K562 (cell line): ENCODE measurements around the gene PLAAT5. TPM values are rescaled to one million over a fixed set of nuclear protein-coding genes. Genes with fewer than 3 reads are reported as not detected.
A peak's percentile ranks its signal among the peaks of the same experiment; 100 is the strongest.

Experiments
- ATAC-seq: fragments of 200-7000 bp; cut with Tn5 transposase; 3 replicates; pipeline ENCODE4 v1.9.1; 2020; ENCODE audit warnings: moderate library complexity
- BruUV-seq: library from RNA; stranded (reverse); fragments of 400-500 nt; replicated peaks from 2 replicates; lab custom pipeline; 2021; lab: Mats Ljungman, UMichigan
- CTCF ChIA-PET: fragments of 300-600 bp; formaldehyde crosslinking; extraction: SDS; loops from one replicate; lab custom pipeline; 2021; ENCODE audit warnings: low intra/inter-chr PET ratio; lab: Yijun Ruan, JAX
- POLR2A ChIA-PET: fragments of 300-600, 350-650 bp; sonication (Branson Sonifier 250); formaldehyde crosslinking; extraction: SDS; loops from one replicate; lab custom pipeline; 2021; ENCODE audit warnings: antibody characterized with exemption, inconsistent platforms; lab: Yijun Ruan, JAX
- DNase-seq, 4 experiments: peaks; one replicate each; pipeline versions ENCODE4 v3.0.0 to v3.0.0-alpha.2; 2011 to 2018; ENCODE audit warnings: low spot score in 3 of 4, mixed read lengths in 3 of 4; ENCODE audit errors: extremely low read depth in 1 of 4
- FAIRE-seq: peaks from 2 replicates; lab custom pipeline; 2011; peaks lifted over from hg19 to GRCh38; lab: Jason Lieb, UNC
- H2AFZ ChIP-seq: 2 replicates; pipeline ENCODE4 v1.6.0; 2011; ENCODE audit warnings: low read depth, low read length, control low read depth, inconsistent platforms
- H3K27ac ChIP-seq: fragments of 200-600 bp; 3 replicates; pipeline ENCODE4 v1.8.0; 2011; ENCODE audit warnings: low read depth, mild to moderate bottlenecking, control low read depth, inconsistent platforms, low read length, moderate library complexity, mixed read lengths; ENCODE audit errors: extremely low read depth
- H3K27me3 ChIP-seq, 2 experiments: fragments of 300-600 bp in 1 of 2; 2 replicates in 1 of 2; 3 replicates in 1 of 2; pipeline versions ENCODE4 v1.6.0 to v1.8.0; 2011; ENCODE audit warnings: inconsistent platforms in 2 of 2, low read length in 2 of 2, mild to moderate bottlenecking in 1 of 2, mixed read lengths in 1 of 2, moderate library complexity in 1 of 2; ENCODE audit not compliant: control insufficient read depth in 2 of 2, insufficient read depth in 2 of 2
- H3K36me3 ChIP-seq: fragments of 300-600 bp; 3 replicates; pipeline ENCODE4 v1.8.0; 2011; ENCODE audit warnings: mild to moderate bottlenecking, low read length, inconsistent platforms; ENCODE audit not compliant: control insufficient read depth, insufficient read depth
- H3K4me1 ChIP-seq, 2 experiments: fragments of 200-600 bp in 1 of 2; replicated peaks in 1 of 2; 2 replicates in 1 of 2; 3 replicates in 1 of 2; pipeline versions ENCODE4 v1.5.1 to v1.8.0; 2011; ENCODE audit warnings: inconsistent platforms in 2 of 2, low read length in 2 of 2, mild to moderate bottlenecking in 1 of 2, mixed read lengths in 1 of 2, moderate library complexity in 1 of 2; ENCODE audit not compliant: control insufficient read depth in 2 of 2, insufficient read depth in 2 of 2
- H3K4me2 ChIP-seq: 2 replicates; pipeline ENCODE4 v1.6.1; 2011; ENCODE audit warnings: low read length, control low read depth, inconsistent platforms, mixed read lengths; ENCODE audit not compliant: insufficient read depth
- H3K4me3 ChIP-seq: fragments of 200-600 bp; sonication (generic), shearing (Covaris generic); 2 replicates; pipeline ENCODE4 v1.5.1; 2016; ENCODE audit warnings: control low read depth, inconsistent platforms
- H3K79me2 ChIP-seq: fragments of 200-600 bp; 3 replicates; pipeline ENCODE4 v1.8.0; 2011; ENCODE audit warnings: low read length, inconsistent platforms; ENCODE audit not compliant: control insufficient read depth, insufficient read depth
- H3K9ac ChIP-seq, 2 experiments: 2 replicates each; pipeline versions ENCODE4 v1.6.0 to v1.6.1; 2011; ENCODE audit warnings: low read depth in 2 of 2, low read length in 2 of 2, control low read depth in 1 of 2, inconsistent platforms in 1 of 2, mild to moderate bottlenecking in 1 of 2, mixed read lengths in 1 of 2; ENCODE audit not compliant: insufficient read depth in 1 of 2
- H3K9me1 ChIP-seq: one replicate; pipeline ENCODE4 v1.6.0; 2011; ENCODE audit warnings: inconsistent platforms, mild to moderate bottlenecking, low read length, moderate library complexity; ENCODE audit not compliant: control insufficient read depth, insufficient read depth
- H3K9me3 ChIP-seq: replicated peaks from 2 replicates; pipeline ENCODE4 v1.5.1; 2011; ENCODE audit warnings: low read depth, low read length, inconsistent platforms; ENCODE audit not compliant: control insufficient read depth, insufficient read depth
- H4K20me1 ChIP-seq: replicated peaks from 2 replicates; pipeline ENCODE4 v1.6.1; 2011; ENCODE audit warnings: low read length, inconsistent platforms, mixed read lengths; ENCODE audit not compliant: control insufficient read depth, insufficient read depth
- ARID3A ChIP-seq: IDR thresholded peaks from 2 replicates; pipeline ENCODE4 v1.6.1; 2012; ENCODE audit warnings: low read depth, low read length, improper control_type of control experiment, borderline replicate concordance
- ARID4B ChIP-seq: sonication (generic); formaldehyde crosslinking; IDR thresholded peaks from 2 replicates; pipeline ENCODE4 v1.8.0; 2022; ENCODE audit warnings: mild to moderate bottlenecking, missing genetic modification reagents
- C11orf30 ChIP-seq: fragments of 450-650 bp; IDR thresholded peaks from 2 replicates; pipeline ENCODE4 v1.6.1; 2016; ENCODE audit warnings: low read depth, mild to moderate bottlenecking
- MEIS2 ChIP-seq: fragments of 450-650 bp; IDR thresholded peaks from 2 replicates; pipeline ENCODE4 v1.6.1; 2014; ENCODE audit warnings: mild to moderate bottlenecking; ENCODE audit not compliant: partially characterized antibody
- MIER1 ChIP-seq: fragments of 450-650 bp; IDR thresholded peaks from 2 replicates; pipeline ENCODE4 v1.6.1; 2016; ENCODE audit warnings: antibody characterized with exemption, mild to moderate bottlenecking, low read depth
- PCBP1 ChIP-seq: fragments of 200-400 bp; formaldehyde crosslinking; IDR thresholded peaks from 2 replicates; pipeline ENCODE4 v1.6.1; 2018; ENCODE audit warnings: mild to moderate bottlenecking, low read depth, low read length; ENCODE audit not compliant: poor library complexity, severe bottlenecking
- PHF20 ChIP-seq: fragments of 450-650 bp; IDR thresholded peaks from 2 replicates; pipeline ENCODE4 v1.6.1; 2018; ENCODE audit not compliant: partially characterized antibody
- SRF ChIP-seq, 2 experiments: fragments of 250-450, 450-650 bp in 1 of 2; sonication (Bioruptor Pico) in 1 of 2; sonication (generic) in 1 of 2; formaldehyde crosslinking; IDR thresholded peaks; 2 replicates each; pipeline versions ENCODE4 v1.5.0 to v1.5.1; 2020 to 2022; ENCODE audit warnings: mild to moderate bottlenecking in 1 of 2, missing genetic modification reagents in 1 of 2
- TRIM24 ChIP-seq, 2 experiments: fragments of 450-650 bp; IDR thresholded peaks; 2 replicates each; pipeline ENCODE4 v1.6.1; 2016
- ZBTB34 ChIP-seq: fragments of 250-450 bp; sonication (Bioruptor Pico); IDR thresholded peaks from 2 replicates; pipeline ENCODE4 v1.8.0; 2021; ENCODE audit warnings: mild to moderate bottlenecking, moderate library complexity
- ZNF449 ChIP-seq: fragments of 250-450 bp; sonication (Bioruptor Pico); IDR thresholded peaks from 2 replicates; pipeline ENCODE4 v1.8.0; 2022; ENCODE audit warnings: moderate library complexity, mild to moderate bottlenecking, inconsistent platforms
- WGBS: fragments of 100-300 bp; shearing (Covaris generic); methylation state at CpG from one replicate; pipeline ENCODE4 v1.1.6; 2016; ENCODE audit warnings: low coverage, mixed read lengths; ENCODE audit not compliant: insufficient coverage; ENCODE audit errors: missing lambda C conversion rate; 5-methylcytosine and 5-hydroxymethylcytosine counted together
- in situ Hi-C: fragments of 300-500 bp; cut with MboI; formaldehyde crosslinking; loops from 4 replicates; pipeline ENCODE4 v1.15.0; 2018; ENCODE audit warnings: inconsistent platforms, mixed read lengths
- intact Hi-C: fragments of 100-400 bp; cut with micrococcal nuclease; formaldehyde crosslinking; loops from 2 replicates; pipeline ENCODE4 v1.14.2; 2022
- polyA plus RNA-seq, 8 experiments: library from polyadenylated mRNA; depleted of rRNA in 4 of 8; stranded (reverse) in 5 of 8; unstranded in 3 of 8; fragments of >200 nt; fragmentation: Nextera tagmentation in 2 of 8; fragmentation: Illumina TruSeq in 1 of 8; extraction: Ambion mirVana in 2 of 8; extraction: Trizol in 1 of 8; gene quantifications; 2 replicates each; pipeline versions ENCODE4 v1.2.1 to v1.2.3, GENCODE V29; 2011 to 2014; ENCODE audit warnings: inconsistent platforms in 1 of 8, missing spikeins in 1 of 8
- total RNA-seq, 7 experiments: library from RNA; depleted of rRNA in 6 of 7; stranded (reverse); fragments of >200 nt in 6 of 7; fragmentation: Illumina TruSeq in 2 of 7; extraction: Trizol in 2 of 7; gene quantifications; 2 replicates each; pipeline versions ENCODE4 v1.2.1 to v1.2.3, GENCODE V29; 2011 to 2021; ENCODE audit warnings: low replicate concordance in 1 of 7

PLAAT5 gene
- total and polyA plus RNA-seq, 9 of the 15 experiments (the other 6 are each of a cell fraction or from before 2014, with no cell fraction given) = not detected

- TF ChIP-seq ARID3A (no peak), MEIS2 (no peak), PHF20 (peak; percentile 2), ZBTB34 (CRISPR knock-in tag) (no peak), ZNF449 (no peak)
Measured at GRCh38 chr11:63493127-63493526, 2.2 kb upstream of the PLAAT5 start (continued).

- Histone ChIP-seq H2AFZ (no peak overlapping the region), H3K9ac (no peak overlapping the region), H3K9me1 (no peaks in the 10 kb centered on the region), H3K4me1 (peaks cover 8 to 9% of the 10 kb centered on the region in 2 experiments; a peak in 3 of 5 replicates), H3K4me3 (no peak overlapping the region), H3K27me3 (no peaks in the 10 kb centered on the region), H3K27ac (no peak overlapping the region), H4K20me1 (no peaks in the 10 kb centered on the region), H3K79me2 (no peaks in the 10 kb centered on the region), H3K4me2 (no peak overlapping the region), H3K36me3 (no peaks in the 10 kb centered on the region), H3K9me3 (peaks cover 10% of the 10 kb centered on the region; the same call in 1 of the 2 replicates)
- ChIA-PET CTCF (no interaction called here), POLR2A (no interaction called here)
- no TSS peak for BruUV-seq
- intact Hi-C loops (no loop called here), in situ Hi-C loops (no loop called here)
- FAIRE-seq = peak; percentile 23
- DNase-seq = no peak
- ATAC-seq = no peak
- WGBS = 88% methylated on average over 1 of the region's 1 CpG
- TF ChIP-seq TRIM24 (IDR thresholded peaks at IDR 0.05) (no peak), ARID4B (CRISPR knock-in tag) (no peak), SRF (CRISPR knock-in tag; IDR thresholded peaks at IDR 0.05) (no peak), PCBP1 (no peak), MIER1 (no peak), C11orf30 (no peak)
Measured at GRCh38 chr11:63492441-63492840, 1.5 kb upstream of the PLAAT5 start.
